Measurements from ENCODE around the gene KRT4.

The KRT4 gene

GRCh38 chr12:52757449-52758176, 56.3 kb downstream of the KRT4 start:
- in situ Hi-C loops (cut with MboI; ENCODE audit: low sequenced_read_pairs) = no loop called here

Measured in HL-60/S4 treated with phorbol 12-myristate 13-acetate at 8.2 ng/mL for 4 days and 3 days (cell line).